HG03520 (cell line): ENCODE data around the gene MAIP1.

Experiments
- ATAC-seq: cut with Tn5 transposase; IDR thresholded peaks from one replicate; pipeline ENCODE4 v1.9.1; 2021; ENCODE audit warnings: mild to moderate bottlenecking, moderate library complexity; ENCODE audit not compliant: unreplicated experiment

MAIP1 gene

DNA sequence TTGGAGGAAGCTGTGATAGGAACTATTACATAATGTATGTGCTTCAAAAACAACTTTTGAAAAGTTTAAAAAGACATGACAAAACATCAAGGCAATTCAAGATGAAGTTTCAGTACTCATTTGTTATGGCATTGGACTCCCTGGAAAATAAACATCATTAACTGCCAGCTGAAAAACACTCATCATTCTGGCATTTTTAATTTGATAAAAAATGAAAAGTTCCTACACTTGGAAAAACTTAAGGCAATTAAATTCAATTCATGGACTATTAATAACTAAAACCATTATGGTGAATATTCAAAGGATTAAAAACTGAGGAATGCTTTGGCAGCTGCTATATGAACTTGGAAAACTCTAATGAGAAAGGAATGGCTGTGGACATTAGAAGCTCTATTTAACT lies 8.5 kb upstream of the MAIP1 start:
- ATAC-seq: no peak

DNA sequence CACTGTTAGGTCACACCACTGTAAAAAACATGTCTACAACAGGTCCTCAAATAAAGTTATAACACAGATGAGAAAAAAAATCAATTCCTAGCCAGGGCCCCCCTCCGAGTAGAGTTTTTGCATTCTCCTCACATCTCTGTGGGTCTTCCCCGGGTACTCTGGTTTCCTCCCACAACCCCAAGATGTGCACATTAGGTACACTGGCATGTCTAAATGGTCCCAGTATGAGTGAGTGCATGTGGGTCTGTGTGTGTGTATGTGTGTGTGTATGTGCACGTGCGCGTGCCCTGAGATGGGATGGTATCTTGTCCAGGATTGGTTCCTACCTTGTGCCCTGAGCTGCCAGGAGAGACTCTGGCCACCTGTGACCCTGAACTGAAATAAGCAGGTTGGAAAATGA lies 5.0 kb upstream of the MAIP1 start:
- ATAC-seq: no peak

DNA sequence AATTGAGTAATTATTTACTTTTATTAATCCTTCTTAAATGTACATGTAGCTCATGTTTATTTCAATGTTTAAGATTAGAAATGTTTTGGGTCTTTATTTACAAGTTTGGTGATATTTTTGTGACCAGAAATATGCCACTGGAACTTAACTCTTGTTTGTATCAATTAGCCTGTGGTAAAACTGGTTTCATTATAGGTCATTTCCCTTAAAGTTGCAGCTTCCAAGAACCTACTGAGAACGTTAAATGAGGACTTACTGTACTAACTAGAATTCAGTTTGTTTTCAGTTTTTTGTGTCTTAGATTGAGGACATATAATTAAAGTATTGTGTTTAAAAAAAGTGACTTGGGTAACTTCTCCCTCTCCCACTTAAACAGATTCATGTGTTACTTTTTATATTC lies 4.4 kb upstream of the MAIP1 start:
- ATAC-seq: no peak

- ATAC-seq: peak; percentile 32
Observed at GRCh38 chr2:199955007-199955338, 409 bp upstream of the MAIP1 start.

DNA sequence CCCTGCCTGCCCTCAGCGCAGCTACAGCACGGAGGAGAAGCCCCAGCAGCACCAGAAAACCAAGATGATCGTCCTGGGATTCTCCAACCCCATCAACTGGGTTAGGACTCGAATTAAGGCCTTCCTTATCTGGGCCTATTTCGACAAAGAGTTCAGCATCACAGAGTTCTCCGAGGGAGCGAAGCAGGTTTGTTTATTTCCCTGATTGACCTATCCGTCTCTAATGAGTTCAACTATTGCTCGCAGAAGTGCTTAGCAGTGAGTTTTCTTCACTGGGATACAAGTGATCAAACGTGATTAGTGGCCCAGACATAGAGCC lies 639 bp downstream of the MAIP1 start:
- ATAC-seq: peak; percentile 1

- no peak for ATAC-seq
Observed at GRCh38 chr2:199958014-199958413, 2.6 kb downstream of the MAIP1 start.

GRCh38 chr2:199962203-199962602 lies 6.8 kb downstream of the MAIP1 start:
- ATAC-seq: peak; percentile 63

DNA sequence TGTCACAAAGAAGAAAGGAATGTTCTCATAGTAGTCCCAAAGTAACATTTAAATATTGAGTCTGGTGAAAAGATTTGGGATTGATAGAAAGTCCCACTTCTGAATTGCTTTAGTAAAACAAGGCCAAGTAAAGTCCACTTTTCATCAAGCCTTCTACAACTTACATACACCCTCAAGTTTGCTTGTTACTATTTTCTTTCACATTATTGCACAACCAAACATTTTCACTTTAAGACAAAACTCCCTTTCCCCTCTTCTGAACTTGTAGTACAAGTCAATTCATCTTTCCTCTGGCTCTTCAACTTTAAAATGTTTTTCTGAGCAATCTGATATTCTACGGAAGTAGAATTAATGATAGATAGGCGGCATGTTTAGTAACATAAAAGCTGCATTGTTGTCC lies 11.0 kb downstream of the MAIP1 start:
- no peak for ATAC-seq

GRCh38 chr2:199966976-199967375 lies 11.6 kb downstream of the MAIP1 start:
- no peak for ATAC-seq

DNA sequence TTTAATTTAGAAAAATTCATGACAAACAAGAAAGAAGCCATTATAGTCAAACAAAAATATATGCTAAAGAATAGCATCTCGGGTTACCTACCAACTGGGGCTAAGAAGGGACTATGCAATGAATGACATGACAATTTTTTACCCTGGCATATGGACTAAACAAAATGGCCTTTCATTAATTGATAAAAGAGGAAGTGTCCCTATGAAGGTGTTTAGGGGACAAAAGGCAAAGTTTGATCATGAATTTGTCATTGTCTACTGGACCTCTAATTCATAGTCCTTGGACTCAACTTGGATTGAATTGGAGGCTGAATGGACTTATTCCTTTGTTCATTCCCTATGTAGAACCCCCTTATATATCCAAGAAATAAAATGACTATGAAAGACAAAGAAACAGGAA lies 12.7 kb downstream of the MAIP1 start:
- ATAC-seq: no peak

DNA sequence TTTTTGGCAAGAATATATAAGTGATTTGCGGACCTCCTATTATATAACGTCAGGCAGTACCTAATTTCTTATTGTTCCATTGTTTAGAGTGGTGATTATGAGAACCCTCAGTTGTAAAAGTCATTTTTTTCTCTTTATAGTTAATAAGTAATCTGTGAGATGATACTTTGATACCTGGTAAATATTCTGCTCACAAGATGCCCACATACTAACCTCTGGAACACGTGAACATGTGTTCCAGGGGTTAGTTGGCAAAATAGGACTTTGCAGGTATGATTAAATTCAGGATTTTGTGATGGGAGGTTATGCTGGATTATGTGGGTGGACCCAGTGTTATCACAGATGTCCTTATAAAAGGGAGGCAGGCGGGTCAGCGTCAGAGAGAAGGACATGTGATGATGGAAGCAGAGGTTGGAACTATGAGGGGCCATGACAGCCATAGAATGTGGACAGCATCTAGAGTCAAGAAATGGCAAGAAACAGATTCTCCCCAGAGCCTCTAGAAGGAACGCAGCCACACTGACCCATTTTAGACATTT lies 16.8 kb downstream of the MAIP1 start:
- ATAC-seq: no peak

DNA sequence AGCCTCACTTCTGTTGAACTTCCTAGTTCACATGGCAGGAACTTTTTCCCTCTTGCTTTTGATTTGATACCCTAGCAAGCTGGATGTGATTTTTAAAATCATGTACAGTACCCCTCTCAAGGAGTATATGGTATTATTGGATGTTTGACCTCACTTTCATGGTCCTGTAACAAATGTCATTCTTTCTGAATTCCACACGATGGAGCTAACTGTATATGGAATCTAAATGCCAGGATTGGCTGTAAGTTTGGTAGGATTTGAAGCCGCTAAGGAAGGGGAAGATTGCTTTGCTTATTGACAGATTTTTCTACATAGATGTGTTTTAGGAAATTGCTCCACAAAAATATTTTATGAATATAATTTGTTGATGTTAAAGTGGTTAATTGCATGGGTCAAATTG lies 18.3 kb downstream of the MAIP1 start:
- no peak for ATAC-seq

DNA sequence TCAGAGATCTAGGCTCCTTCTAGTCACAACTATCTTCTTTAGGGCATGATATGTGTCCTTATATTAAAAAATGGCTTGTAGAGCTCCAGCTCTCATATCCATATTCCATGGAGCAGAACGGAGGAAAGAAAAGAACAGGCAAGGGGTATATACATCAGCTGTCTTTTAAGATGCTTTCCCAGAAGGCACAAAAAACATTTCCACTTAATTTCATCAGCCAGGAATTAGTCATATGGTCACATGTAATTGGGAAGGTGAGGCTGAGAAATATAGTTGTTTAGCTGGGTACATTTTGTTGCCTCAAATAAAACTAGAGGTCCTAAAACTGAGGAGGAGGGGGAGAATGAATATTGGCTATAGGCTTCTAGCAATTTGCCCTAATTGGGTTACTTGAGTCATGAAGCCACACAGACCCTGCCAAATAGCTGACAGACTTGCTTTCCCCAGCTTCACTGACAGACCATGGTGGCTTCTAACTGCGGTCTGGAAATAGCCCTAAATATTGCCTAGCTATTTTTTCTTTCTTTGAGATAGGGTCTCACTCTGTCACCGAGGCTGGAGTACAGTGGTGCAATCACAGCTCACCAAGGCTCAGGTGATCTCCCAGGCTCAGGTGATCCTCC lies 20.0 kb downstream of the MAIP1 start:
- no peak for ATAC-seq

DNA sequence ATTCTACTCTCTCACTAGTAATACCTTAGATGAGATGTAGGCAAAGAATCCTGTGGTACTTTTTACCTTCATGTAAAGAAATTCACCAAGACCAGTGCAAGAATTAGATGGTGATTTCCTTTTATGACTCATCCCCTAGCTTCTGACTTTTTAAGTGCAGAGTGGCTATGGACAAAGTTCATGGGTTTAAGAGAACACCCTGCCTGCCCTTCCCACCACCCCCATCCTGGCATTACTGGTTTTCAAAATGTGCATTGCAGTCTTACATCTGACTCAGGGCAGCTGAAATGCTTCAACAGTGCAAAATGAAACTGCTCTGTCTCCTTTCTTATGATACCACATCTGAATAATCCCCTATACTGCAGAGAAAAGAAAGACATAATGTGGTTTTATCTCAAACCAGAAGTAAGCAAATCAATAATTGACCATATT lies 22.6 kb downstream of the MAIP1 start:
- peak; percentile 73 for ATAC-seq

DNA sequence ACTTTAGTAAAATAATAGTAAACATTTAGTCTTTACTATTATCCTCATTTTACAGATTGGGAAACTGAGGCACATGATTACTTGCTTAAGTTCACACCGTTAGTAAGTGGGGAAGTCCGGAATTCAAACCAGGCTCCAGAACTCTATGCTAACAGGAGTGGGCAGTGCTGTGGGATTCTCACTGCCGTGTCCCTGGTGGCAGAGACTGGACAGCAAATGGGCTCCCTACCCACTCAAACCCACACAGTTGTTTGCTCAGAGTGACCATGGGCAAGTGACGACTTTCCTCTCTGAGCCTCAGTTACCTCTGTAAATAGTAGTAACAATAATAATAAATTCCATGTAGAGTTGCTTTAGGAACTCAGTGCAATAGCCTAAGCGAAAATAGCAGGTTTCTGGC lies 24.0 kb downstream of the MAIP1 start:
- no peak for ATAC-seq

- no peak for ATAC-seq
Observed at GRCh38 chr2:199979832-199980628, 24.6 kb downstream of the MAIP1 start.

- no peak for ATAC-seq
Observed at GRCh38 chr2:199982126-199982843, 26.9 kb downstream of the MAIP1 start.

- ATAC-seq: no peak
Observed at GRCh38 chr2:199983534-199983933, 28.2 kb downstream of the MAIP1 start.

GRCh38 chr2:199984159-199984558 lies 28.8 kb downstream of the MAIP1 start:
- no peak for ATAC-seq

DNA sequence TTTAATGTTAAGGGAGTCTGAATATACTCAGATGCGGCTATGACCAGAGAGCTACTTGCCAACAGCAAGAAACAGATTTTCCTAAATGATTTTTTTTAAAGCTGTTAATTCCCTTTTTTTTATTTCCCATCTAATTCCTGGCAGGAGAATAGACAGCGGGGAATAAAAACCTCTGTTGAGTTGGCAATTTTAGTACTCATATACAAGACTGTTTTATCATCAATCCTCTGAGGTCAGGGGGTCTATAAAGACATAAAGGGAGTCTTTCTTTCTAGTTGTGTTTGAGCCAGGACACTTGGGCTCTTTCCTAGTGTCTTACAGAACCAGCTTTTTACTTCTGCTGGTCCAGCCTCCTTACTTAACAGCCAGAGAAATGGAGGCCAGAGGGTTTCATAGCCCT lies 29.4 kb downstream of the MAIP1 start:
- no peak for ATAC-seq

DNA sequence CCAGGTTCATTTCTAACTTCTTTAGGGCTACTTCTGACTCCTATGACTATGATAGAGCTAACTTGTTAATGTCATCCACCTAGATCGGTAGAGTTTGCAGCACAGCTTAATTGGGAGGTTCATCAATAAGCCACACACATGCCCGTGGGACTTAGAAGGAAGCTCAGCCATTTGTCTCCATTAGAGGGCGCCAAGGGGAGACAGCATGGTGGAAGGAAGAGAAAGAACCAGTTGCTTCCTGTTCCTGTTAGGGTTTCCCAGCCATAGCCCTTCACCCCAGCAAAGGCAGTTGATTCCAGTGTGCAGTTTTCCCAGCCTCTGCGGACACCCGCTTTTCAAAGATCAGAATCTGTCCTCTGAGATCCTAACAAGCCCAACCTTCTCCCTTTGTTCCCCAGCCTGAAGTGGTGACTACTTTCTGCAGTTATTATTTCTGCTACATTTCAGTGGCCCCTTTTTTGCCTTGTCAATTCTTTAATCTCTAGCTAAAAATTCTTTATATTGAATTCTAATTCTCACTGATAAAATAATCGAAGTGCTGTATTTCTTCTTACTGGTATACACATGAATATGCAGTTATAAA lies 30.3 kb downstream of the MAIP1 start:
- peak; percentile 77 for ATAC-seq

- no peak for ATAC-seq
Observed at GRCh38 chr2:199987586-199987985, 32.2 kb downstream of the MAIP1 start.
